ENCODE data around the gene RPL27. TPM values are rescaled to one million over a fixed set of nuclear protein-coding genes. Genes with fewer than 3 reads are reported as not detected.

RPL27 gene
- total and polyA plus RNA-seq, 2 of the 13 experiments (the other 11 are each of a cell fraction or from before 2014, with no cell fraction given): 1,585 to 5,840 TPM

DNA sequence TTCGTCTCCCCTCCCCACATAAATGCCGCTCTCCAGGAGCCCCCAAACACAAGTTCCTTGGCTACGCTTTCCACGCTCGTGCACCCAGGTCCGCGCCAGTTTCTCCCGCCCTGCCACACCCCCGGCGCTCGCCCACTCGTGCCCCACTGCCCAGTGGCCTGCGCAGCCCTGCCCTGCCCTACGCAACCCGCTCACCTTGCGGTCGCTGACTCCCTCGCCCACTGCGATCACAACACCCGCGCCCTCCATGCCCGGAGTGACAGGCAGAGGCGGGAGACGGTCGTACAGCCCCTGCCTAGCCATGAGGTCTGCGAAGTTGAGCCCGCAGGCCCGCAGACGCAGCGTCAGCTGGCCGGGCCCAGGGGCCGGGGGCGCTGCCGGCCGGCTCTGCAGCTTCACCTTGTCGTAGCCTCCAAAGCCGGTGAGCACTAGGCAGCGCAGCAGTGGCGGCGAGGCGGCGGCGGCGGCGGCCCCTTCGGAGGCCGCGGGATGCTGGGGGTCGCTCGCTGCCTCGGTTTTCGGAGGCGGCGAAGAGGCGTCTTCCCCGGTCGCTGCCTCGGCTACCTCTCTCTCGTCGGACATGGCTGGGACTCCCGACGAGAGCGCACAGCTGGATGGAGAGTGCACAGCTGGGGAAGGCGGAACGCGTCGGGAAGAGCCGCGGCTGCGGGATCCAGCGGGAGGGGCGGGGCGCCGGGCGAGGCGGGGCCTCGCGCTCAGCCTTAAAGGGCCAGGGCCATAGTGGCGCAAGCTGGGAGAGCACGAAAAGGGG lies 23.7 kb downstream of the RPL27 start, which contains the start of gene VAT1 (continued):
- TF ChIP-seq JARID2 (CRISPR knock-in tag; IDR thresholded peaks at IDR 0.05; ENCODE audit: insufficient replicate concordance): no peak
- TF ChIP-seq MEIS1 (CRISPR knock-in tag; IDR thresholded peaks at IDR 0.05; ENCODE audit: borderline replicate concordance): peak; percentile 77
- TF ChIP-seq NFYC (CRISPR knock-in tag; IDR thresholded peaks at IDR 0.05): no peak; the same call in 1 of the 2 replicates
- TF ChIP-seq ZNF597 (CRISPR knock-in tag; IDR thresholded peaks at IDR 0.05): no peak
- TF ChIP-seq ZNF790 (CRISPR knock-in tag; IDR thresholded peaks at IDR 0.05; ENCODE audit: borderline replicate concordance): 0 out of 2 replicates have a peak, but pooled peaks have one; percentile 53
- TF ChIP-seq, protein P1, sequence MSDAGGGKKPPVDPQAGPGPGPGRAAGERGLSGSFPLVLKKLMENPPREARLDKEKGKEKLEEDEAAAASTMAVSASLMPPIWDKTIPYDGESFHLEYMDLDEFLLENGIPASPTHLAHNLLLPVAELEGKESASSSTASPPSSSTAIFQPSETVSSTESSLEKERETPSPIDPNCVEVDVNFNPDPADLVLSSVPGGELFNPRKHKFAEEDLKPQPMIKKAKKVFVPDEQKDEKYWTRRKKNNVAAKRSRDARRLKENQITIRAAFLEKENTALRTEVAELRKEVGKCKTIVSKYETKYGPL (CRISPR knock-in tag; IDR thresholded peaks at IDR 0.05): no peak
- 0 out of 2 replicates have a peak, but pooled peaks have one; percentile 26 for TF ChIP-seq ZSCAN12 (CRISPR knock-in tag; IDR thresholded peaks at IDR 0.05)
- TF ChIP-seq TFAP4 (IDR thresholded peaks at IDR 0.05; ENCODE audit: borderline replicate concordance, low read depth): peak; percentile 96
- TF ChIP-seq KLF12 (CRISPR knock-in tag; IDR thresholded peaks at IDR 0.05; ENCODE audit: borderline replicate concordance): peak; percentile 83
- TF ChIP-seq ZNF136 (CRISPR knock-in tag; IDR thresholded peaks at IDR 0.05; ENCODE audit: low read depth): no peak; the same call in 1 of the 2 replicates
- TF ChIP-seq GRHL1 (CRISPR knock-in tag; conservative IDR thresholded peaks at IDR 0.05): no peak
- TF ChIP-seq, protein P2, sequence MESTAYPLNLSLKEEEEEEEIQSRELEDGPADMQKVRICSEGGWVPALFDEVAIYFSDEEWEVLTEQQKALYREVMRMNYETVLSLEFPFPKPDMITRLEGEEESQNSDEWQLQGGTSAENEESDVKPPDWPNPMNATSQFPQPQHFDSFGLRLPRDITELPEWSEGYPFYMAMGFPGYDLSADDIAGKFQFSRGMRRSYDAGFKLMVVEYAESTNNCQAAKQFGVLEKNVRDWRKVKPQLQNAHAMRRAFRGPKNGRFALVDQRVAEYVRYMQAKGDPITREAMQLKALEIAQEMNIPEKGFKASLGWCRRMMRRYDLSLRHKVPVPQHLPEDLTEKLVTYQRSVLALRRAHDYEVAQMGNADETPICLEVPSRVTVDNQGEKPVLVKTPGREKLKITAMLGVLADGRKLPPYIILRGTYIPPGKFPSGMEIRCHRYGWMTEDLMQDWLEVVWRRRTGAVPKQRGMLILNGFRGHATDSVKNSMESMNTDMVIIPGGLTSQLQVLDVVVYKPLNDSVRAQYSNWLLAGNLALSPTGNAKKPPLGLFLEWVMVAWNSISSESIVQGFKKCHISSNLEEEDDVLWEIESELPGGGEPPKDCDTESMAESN (CRISPR knock-in tag; conservative IDR thresholded peaks at IDR 0.05): peak; percentile 49
- peak; percentile 94; the same call in 1 of the 2 replicates for TF ChIP-seq MTA1 (CRISPR knock-in tag; IDR thresholded peaks at IDR 0.05; ENCODE audit: borderline replicate concordance)
- peak; percentile 92 for TF ChIP-seq ZSCAN29 (CRISPR knock-in tag; conservative IDR thresholded peaks at IDR 0.05)
- no peak for TF ChIP-seq PCBP2 (optimal IDR thresholded peaks at IDR 0.05; ENCODE audit: low read depth, low read length, poor library complexity, severe bottlenecking)
- TF ChIP-seq FOXK2 (IDR thresholded peaks at IDR 0.05): no peak
- 0 out of 2 replicates have a peak, but pooled peaks have one; percentile 13 for TF ChIP-seq ZBED4 (CRISPR knock-in tag; IDR thresholded peaks at IDR 0.05; ENCODE audit: borderline replicate concordance)
- no peak for TF ChIP-seq GATAD1 (CRISPR knock-in tag; IDR thresholded peaks at IDR 0.05)

All from HepG2 (cell line).